ENCODE measurements around the gene PTX3.

Gene PTX3

GRCh38 chr3:157471064-157471463 is 34.4 kb downstream of the PTX3 start:
- in situ Hi-C loops (cut with MboI; ENCODE audit: low sequenced_read_pairs), result no loop called here

GRCh38 chr3:157472648-157473047 is 36.0 kb downstream of the PTX3 start:
- in situ Hi-C loops (cut with MboI; ENCODE audit: low sequenced_read_pairs), result no loop called here

GRCh38 chr3:157475921-157476414 is 39.3 kb downstream of the PTX3 start:
- in situ Hi-C loops (cut with MboI; ENCODE audit: low sequenced_read_pairs), result no loop called here

- in situ Hi-C loops (cut with MboI; ENCODE audit: low sequenced_read_pairs), result no loop called here
These were observed 40.8 kb downstream of the PTX3 start for GRCh38 chr3:157477441-157477840.

GRCh38 chr3:157479464-157480243 is 43.0 kb downstream of the PTX3 start:
- in situ Hi-C loops (cut with MboI; ENCODE audit: low sequenced_read_pairs), result no loop called here

GRCh38 chr3:157487339-157487738 is 50.7 kb downstream of the PTX3 start:
- in situ Hi-C loops (cut with MboI; ENCODE audit: low sequenced_read_pairs), result no loop called here

- in situ Hi-C loops (cut with MboI; ENCODE audit: low sequenced_read_pairs), result no loop called here
These were observed 51.5 kb downstream of the PTX3 start for GRCh38 chr3:157488144-157488543.

- in situ Hi-C loops (cut with MboI; ENCODE audit: low sequenced_read_pairs), result no loop called here
These were observed 54.5 kb downstream of the PTX3 start for GRCh38 chr3:157491136-157491535.

Measured in HL-60/S4 treated with retinoic acid at 250 ng/mL for 4 days and 3 days (cell line).